ENCODE measurements around the gene HMOX1. TPM values are rescaled to one million over a fixed set of nuclear protein-coding genes. Genes with fewer than 3 reads are reported as not detected.

HMOX1 gene
- total and polyA plus RNA-seq, 2 of the 13 experiments (the other 11 are each of a cell fraction or from before 2014, with no cell fraction given) = 53.6 to 67.4 TPM

GRCh38 chr22:35413624-35414023 is 32.7 kb downstream of the HMOX1 start:
- BruUV-seq (replicated peaks) = no TSS peak
- TF ChIP-seq FOXM1 (CRISPR knock-in tag; IDR thresholded peaks at IDR 0.05) (no peak), DBP (CRISPR knock-in tag; IDR thresholded peaks at IDR 0.05; ENCODE audit: not compliant biosample characterization) (no peak), SOX5 (CRISPR knock-in tag; IDR thresholded peaks at IDR 0.05; ENCODE audit: borderline replicate concordance) (no peak), CHCHD3 (CRISPR knock-in tag; IDR thresholded peaks at IDR 0.05) (no peak), ZNF850 (CRISPR knock-in tag; conservative IDR thresholded peaks at IDR 0.05) (no peak), YEATS2 (CRISPR knock-in tag; IDR thresholded peaks at IDR 0.05; ENCODE audit: borderline replicate concordance) (no peak), NFIB (CRISPR knock-in tag; IDR thresholded peaks at IDR 0.05; ENCODE audit: borderline replicate concordance) (no peak), TP53 (CRISPR knock-in tag; conservative IDR thresholded peaks at IDR 0.05) (no peak), NFE2L1 (CRISPR knock-in tag; IDR thresholded peaks at IDR 0.05; ENCODE audit: borderline replicate concordance) (no peak), ZNF773 (CRISPR knock-in tag; IDR thresholded peaks at IDR 0.05; ENCODE audit: borderline replicate concordance) (no peak), KMT2B (CRISPR knock-in tag; IDR thresholded peaks at IDR 0.05) (no peak), ZBTB3 (CRISPR knock-in tag; IDR thresholded peaks at IDR 0.05; ENCODE audit: borderline replicate concordance, low read depth) (no peak), IKZF5 (CRISPR knock-in tag; IDR thresholded peaks at IDR 0.05) (no peak), ZNF234 (CRISPR knock-in tag; conservative IDR thresholded peaks at IDR 0.05) (no peak), U2AF1 (optimal IDR thresholded peaks at IDR 0.05; ENCODE audit: low read depth, low read length) (no peak), ZBTB7A (CRISPR knock-in tag; IDR thresholded peaks at IDR 0.05) (no peak), ZNF891 (CRISPR knock-in tag; IDR thresholded peaks at IDR 0.05) (no peak), ZNF678 (CRISPR knock-in tag; IDR thresholded peaks at IDR 0.05) (no peak), NFKBIZ (CRISPR knock-in tag; IDR thresholded peaks at IDR 0.05) (no peak), EZH2 (conservative IDR thresholded peaks at IDR 0.05; ENCODE audit: low read depth, low read length) (no peak)
- Histone ChIP-seq H3K27me3 (ENCODE audit: control insufficient read depth in 1 of 2, insufficient read depth in 2 of 2, low read length in 2 of 2) (no peaks in the 10 kb centered on the region), H3K4me2 (ENCODE audit: low read depth, low read length) (no peak overlapping the region), H3K27ac (ENCODE audit: extremely low read length, insufficient read depth, low read length) (no peak overlapping the region), H3K9ac (ENCODE audit: insufficient read depth, low read depth, low read length) (no peak overlapping the region), H3K4me3 (replicated peaks in 1 of 3; ENCODE audit: insufficient read depth in 1 of 3, low read depth in 2 of 3, low read length in 3 of 3) (no peak overlapping the region), H3K9me3 (ENCODE audit: low read length) (no peaks in the 10 kb centered on the region), H4K20me1 (ENCODE audit: insufficient read depth, low read length) (no peaks in the 10 kb centered on the region), H3K79me2 (ENCODE audit: insufficient read depth, low read length) (no peaks in the 10 kb centered on the region), H3K4me1 (ENCODE audit: insufficient read depth, low read length) (peaks cover 23% of the 10 kb centered on the region), H2AFZ (ENCODE audit: low read length) (no peak overlapping the region), H3K36me3 (replicated peaks in 1 of 2; ENCODE audit: control insufficient read depth in 1 of 2, insufficient read depth in 2 of 2, low read length in 2 of 2) (peaks cover 29 to 84% of the 10 kb centered on the region in 2 experiments)
- FAIRE-seq (no peak), ATAC-seq (no peak), DNase-seq (ENCODE audit: low spot score) (no peak)
- ChIA-PET CTCF (ENCODE audit: low intra/inter-chr PET ratio, low total read pairs) (no interaction called here), POLR2A (no interaction called here)
- intact Hi-C loops (cut with micrococcal nuclease; ENCODE audit: unreplicated experiment) = loop anchor here (5.0 kb wide), 1 partner anchor 61 kb away; no protein-coding TSS in a partner anchor
- WGBS (ENCODE audit: low lambda C conversion rate) = 82% methylated on average over 2 of the region's 4 CpGs
- in situ Hi-C loops (cut with HindIII; ENCODE audit: extremely low pct_ligation_motif_present, low pct_unique_long_range_greater_than_20kb) = no loop called here
